ENCODE measurements around the gene TAGLN2. TPM values are rescaled to one million over a fixed set of nuclear protein-coding genes. Genes with fewer than 3 reads are reported as not detected.

Gene TAGLN2
- polyA plus RNA-seq, 3 donors: 658 to 1,259 (median 918) TPM

GRCh38 chr1:159884296-159884695 lies 41.0 kb downstream of the TAGLN2 start:
- H3K9ac ChIP-seq (ENCODE audit: insufficient read depth, low read length, poor library complexity, severe bottlenecking): no peak overlapping the region
- no peak for DNase-seq
- H3K4me2 ChIP-seq (replicated peaks; ENCODE audit: extremely low read depth, low read length, poor library complexity, severe bottlenecking): no peak overlapping the region
- H4K20me1 ChIP-seq (ENCODE audit: insufficient read depth, low read length): no peaks in the 10 kb centered on the region
- H3K27me3 ChIP-seq (ENCODE audit: control insufficient read depth in 2 of 2, insufficient read depth in 2 of 2, low read length in 2 of 2): no peaks in the 10 kb centered on the region
- WGBS (ENCODE audit: insufficient coverage): 92% methylated on average over 7 of the region's 8 CpGs
- no peak overlapping the region for H3K4me3 ChIP-seq (replicated peaks in 1 of 3; ENCODE audit: low read depth in 2 of 3, low read length in 3 of 3)
- H3K27ac ChIP-seq (ENCODE audit: low read depth in 1 of 2, low read length in 2 of 2): no peak overlapping the region
- intact Hi-C loops (cut with micrococcal nuclease): no loop called here
- H3K9me3 ChIP-seq (replicated peaks in 1 of 2; ENCODE audit: control insufficient read depth in 1 of 2, insufficient read depth in 1 of 2, low read length in 2 of 2): no peaks in the 10 kb centered on the region
- H2AFZ ChIP-seq (ENCODE audit: insufficient read depth, low read depth, low read length, poor library complexity, severe bottlenecking): no peak overlapping the region
- Mint-ChIP-seq H3K4me1 (peaks cover 27% of the 10 kb centered on the region), H3K27ac (no peak overlapping the region), H3K9me3 (peaks cover 0 to 2% (median 0%) of the 10 kb centered on the region in 7 donors), H3K4me3 (no peak overlapping the region), H3K36me3 (peaks cover 0 to 3% of the 10 kb centered on the region in 2 donors), H3K27me3 (ENCODE audit: low read depth in 3 of 3) (peaks cover 0 to 4% (median 3%) of the 10 kb centered on the region in 3 donors)
- H3K79me2 ChIP-seq (ENCODE audit: insufficient read depth, low read length): no peaks in the 10 kb centered on the region
- H3K4me1 ChIP-seq (ENCODE audit: control insufficient read depth in 1 of 2, insufficient read depth in 2 of 2, low read length in 2 of 2): peaks cover 62 to 68% of the 10 kb centered on the region in 2 donors
- H3K36me3 ChIP-seq (replicated peaks in 1 of 2; ENCODE audit: control insufficient read depth in 1 of 2, insufficient read depth in 2 of 2, low read length in 2 of 2): no peaks in the 10 kb centered on the region
- no peak for TF ChIP-seq CTCF (IDR thresholded peaks at IDR 0.05)

GRCh38 chr1:159883134-159883533 lies 42.2 kb downstream of the TAGLN2 start:
- no peak overlapping the region for H3K4me2 ChIP-seq (replicated peaks; ENCODE audit: extremely low read depth, low read length, poor library complexity, severe bottlenecking)
- H3K36me3 Mint-ChIP-seq: peaks cover 0 to 1% of the 10 kb centered on the region in 2 donors
- no peak overlapping the region for H3K9ac ChIP-seq (ENCODE audit: insufficient read depth, low read length, poor library complexity, severe bottlenecking)
- no peaks in the 10 kb centered on the region for H3K36me3 ChIP-seq (replicated peaks in 1 of 2; ENCODE audit: control insufficient read depth in 1 of 2, insufficient read depth in 2 of 2, low read length in 2 of 2)
- H3K9me3 Mint-ChIP-seq: peaks cover 0 to 1% (median 0%) of the 10 kb centered on the region in 7 donors
- peaks cover 16% of the 10 kb centered on the region for H3K4me1 Mint-ChIP-seq
- no peak overlapping the region for H3K27ac Mint-ChIP-seq
- no peaks in the 10 kb centered on the region for H3K79me2 ChIP-seq (ENCODE audit: insufficient read depth, low read length)
- no peak overlapping the region for H3K27ac ChIP-seq (ENCODE audit: low read depth in 1 of 2, low read length in 2 of 2)
- no peaks in the 10 kb centered on the region for H4K20me1 ChIP-seq (ENCODE audit: insufficient read depth, low read length)
- no peaks in the 10 kb centered on the region for H3K27me3 ChIP-seq (ENCODE audit: control insufficient read depth in 2 of 2, insufficient read depth in 2 of 2, low read length in 2 of 2)
- H3K4me1 ChIP-seq (ENCODE audit: control insufficient read depth in 1 of 2, insufficient read depth in 2 of 2, low read length in 2 of 2): peaks cover 58 to 63% of the 10 kb centered on the region in 2 donors
- peaks cover 0 to 4% (median 3%) of the 10 kb centered on the region in 3 donors for H3K27me3 Mint-ChIP-seq (ENCODE audit: low read depth in 3 of 3)
- no peaks in the 10 kb centered on the region for H3K9me3 ChIP-seq (replicated peaks in 1 of 2; ENCODE audit: control insufficient read depth in 1 of 2, insufficient read depth in 1 of 2, low read length in 2 of 2)
- no peak overlapping the region for H3K4me3 Mint-ChIP-seq
- intact Hi-C loops (cut with micrococcal nuclease): no loop called here
- TF ChIP-seq CTCF (IDR thresholded peaks at IDR 0.05): no peak
- no CpG with 5 or more reads among the region's 4 CpGs for WGBS (ENCODE audit: insufficient coverage)
- no peak overlapping the region for H2AFZ ChIP-seq (ENCODE audit: insufficient read depth, low read depth, low read length, poor library complexity, severe bottlenecking)
- H3K4me3 ChIP-seq (replicated peaks in 1 of 3; ENCODE audit: low read depth in 2 of 3, low read length in 3 of 3): no peak overlapping the region
- no peak for DNase-seq

Data from CD14-positive monocyte (primary cell).